Spleen (tissue), 7 donors: ENCODE results near the gene GSTA3.

Experiments used
- POLR2A ChIP-seq, 3 donors: fragments of 450-650 bp; IDR thresholded peaks; one replicate each; pipeline ENCODE4 v1.5.1; 2017; ENCODE audit warnings: antibody characterized with exemption in 3 of 3, mild to moderate bottlenecking in 1 of 3
- TF ChIP-seq, protein P1 (sequence below), 11 experiments: fragments of 200-600 bp in 7 of 11; fragments of 450-650 bp in 4 of 11; sonication (generic) in 4 of 11; IDR thresholded peaks in 8 of 11; conservative IDR thresholded peaks in 3 of 11; 1 replicate in 7 of 11; 2 replicates in 4 of 11; pipeline versions ENCODE4 v1.4.0 to v1.8.0; 2016 to 2021; ENCODE audit warnings: antibody characterized with exemption in 11 of 11, inconsistent platforms in 4 of 11, mild to moderate bottlenecking in 1 of 11
- donor health status: DM: no; HTN: no; CAD: no; lungs with moderate emphysema.
- donor health status: DM: no; HTN: no; CAD: no.
- donor health status: DM: no; HTN: no; CAD: no.

DNA sequence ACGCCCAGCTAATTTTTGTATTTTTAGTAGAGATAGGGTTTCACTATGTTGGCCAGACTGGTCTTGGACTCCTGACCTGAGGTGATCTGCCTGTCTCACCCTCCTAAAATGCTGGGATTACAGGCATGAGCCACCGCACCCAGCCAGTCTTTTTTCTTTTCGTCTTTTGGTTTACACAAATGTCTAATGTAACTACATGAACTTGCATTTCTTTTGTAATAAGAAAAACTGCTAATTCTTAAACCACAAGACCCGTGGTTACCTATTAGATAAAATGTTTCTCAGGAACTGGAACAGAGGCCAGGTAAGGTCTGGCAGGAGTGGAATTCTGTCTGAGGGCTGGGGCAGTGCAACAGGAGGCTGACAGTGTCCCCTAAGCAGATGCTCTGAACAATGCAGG, 32.7 kb upstream of the GSTA3 start:
- TF ChIP-seq, protein P1, sequence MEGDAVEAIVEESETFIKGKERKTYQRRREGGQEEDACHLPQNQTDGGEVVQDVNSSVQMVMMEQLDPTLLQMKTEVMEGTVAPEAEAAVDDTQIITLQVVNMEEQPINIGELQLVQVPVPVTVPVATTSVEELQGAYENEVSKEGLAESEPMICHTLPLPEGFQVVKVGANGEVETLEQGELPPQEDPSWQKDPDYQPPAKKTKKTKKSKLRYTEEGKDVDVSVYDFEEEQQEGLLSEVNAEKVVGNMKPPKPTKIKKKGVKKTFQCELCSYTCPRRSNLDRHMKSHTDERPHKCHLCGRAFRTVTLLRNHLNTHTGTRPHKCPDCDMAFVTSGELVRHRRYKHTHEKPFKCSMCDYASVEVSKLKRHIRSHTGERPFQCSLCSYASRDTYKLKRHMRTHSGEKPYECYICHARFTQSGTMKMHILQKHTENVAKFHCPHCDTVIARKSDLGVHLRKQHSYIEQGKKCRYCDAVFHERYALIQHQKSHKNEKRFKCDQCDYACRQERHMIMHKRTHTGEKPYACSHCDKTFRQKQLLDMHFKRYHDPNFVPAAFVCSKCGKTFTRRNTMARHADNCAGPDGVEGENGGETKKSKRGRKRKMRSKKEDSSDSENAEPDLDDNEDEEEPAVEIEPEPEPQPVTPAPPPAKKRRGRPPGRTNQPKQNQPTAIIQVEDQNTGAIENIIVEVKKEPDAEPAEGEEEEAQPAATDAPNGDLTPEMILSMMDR (IDR thresholded peaks at IDR 0.05 in 8 of 11, conservative IDR thresholded peaks at IDR 0.05 in 3 of 11), result no peak
- no peak for TF ChIP-seq POLR2A (IDR thresholded peaks at IDR 0.05)
